SK-N-SH (cell line): ENCODE results near the gene CRIP3.

Source experiments
- CTCF ChIP-seq: fragments of 200-600 bp; sonication (generic); IDR thresholded peaks from 2 replicates; pipeline ENCODE4 v1.6.1; 2017; ENCODE audit warnings: antibody characterized with exemption, mild to moderate bottlenecking, moderate library complexity
- EP300 ChIP-seq, 2 experiments: IDR thresholded peaks; 2 replicates each; pipeline versions ENCODE4 v1.4.0 to v1.6.1; 2012; ENCODE audit warnings: borderline replicate concordance in 1 of 2, low read depth in 1 of 2, low read length in 1 of 2
- GATA2 ChIP-seq: sonication (generic); formaldehyde crosslinking; IDR thresholded peaks from 2 replicates; pipeline ENCODE4 v1.5.0; 2020; ENCODE audit warnings: mild to moderate bottlenecking, missing genetic modification reagents
- JUND ChIP-seq: IDR thresholded peaks from 2 replicates; pipeline ENCODE4 v1.4.0; 2012
- MXI1 ChIP-seq: IDR thresholded peaks from 2 replicates; pipeline ENCODE4 v1.6.1; 2012; ENCODE audit warnings: mild to moderate bottlenecking, low read depth, low read length, improper control_type of control experiment
- TAF1 ChIP-seq: IDR thresholded peaks from 2 replicates; pipeline ENCODE4 v1.6.1; 2012; ENCODE audit warnings: low read depth, mild to moderate bottlenecking, low read length, moderate library complexity, borderline replicate concordance
- TEAD4 ChIP-seq: IDR thresholded peaks from 2 replicates; pipeline ENCODE4 v1.4.0; 2012; ENCODE audit warnings: mild to moderate bottlenecking, borderline replicate concordance; ENCODE audit not compliant: insufficient read depth
- YY1 ChIP-seq: IDR thresholded peaks from 2 replicates; pipeline ENCODE4 v1.4.0; 2012; ENCODE audit warnings: low read depth, mild to moderate bottlenecking

- TF ChIP-seq CTCF (no peak), TAF1 (no peak), MXI1 (no peak), EP300 (IDR thresholded peaks at IDR 0.05; ENCODE audit: borderline replicate concordance in 1 of 2, low read depth in 1 of 2, low read length in 1 of 2) (no peak), JUND (no peak), YY1 (no peak), GATA2 (CRISPR knock-in tag) (no peak), TEAD4 (no peak)
Observed at GRCh38 chr6:43267619-43268354, 40.8 kb downstream of the CRIP3 start.
